ENCODE measurements around the gene SRGAP1. TPM values are rescaled to one million over a fixed set of nuclear protein-coding genes. Genes with fewer than 3 reads are reported as not detected.
A peak's percentile ranks its signal among the peaks of the same experiment; 100 is the strongest.

Gene SRGAP1
- total and polyA plus RNA-seq, 9 of the 15 experiments (the other 6 are each of a cell fraction or from before 2014, with no cell fraction given) = 0.01 to 0.13 (median 0.04) TPM; not detected in 3

GRCh38 chr12:63826006-63826585 is 18.4 kb upstream of the SRGAP1 start (continued):
- TF ChIP-seq REST (IDR thresholded peaks at IDR 0.05; ENCODE audit: borderline replicate concordance) (peak; percentile 41; the same call in 1 of the 2 replicates), REST (CRISPR knock-in tag; IDR thresholded peaks at IDR 0.05; ENCODE audit: low read depth) (no peak), DPF2 (IDR thresholded peaks at IDR 0.05) (no peak), IRF9 (tag; IDR thresholded peaks at IDR 0.05) (no peak), MLX (CRISPR knock-in tag; conservative IDR thresholded peaks at IDR 0.05) (no peak), RFX5 (IDR thresholded peaks at IDR 0.05; ENCODE audit: low read depth, low read length) (no peak), ATF1 (CRISPR knock-in tag; IDR thresholded peaks at IDR 0.05) (no peak), ATF1 (tag; IDR thresholded peaks at IDR 0.05) (no peak), CBX1 (IDR thresholded peaks at IDR 0.05; ENCODE audit: low read depth) (no peak), POLR2A (conservative IDR thresholded peaks at IDR 0.05) (no peak), HLTF (IDR thresholded peaks at IDR 0.05) (no peak), ARID1B (IDR thresholded peaks at IDR 0.05) (no peak), ETV1 (tag; conservative IDR thresholded peaks at IDR 0.05; ENCODE audit: low read depth) (no peak), HDAC8 (tag; IDR thresholded peaks at IDR 0.05) (no peak)
- TF ChIP-seq, protein P1, sequence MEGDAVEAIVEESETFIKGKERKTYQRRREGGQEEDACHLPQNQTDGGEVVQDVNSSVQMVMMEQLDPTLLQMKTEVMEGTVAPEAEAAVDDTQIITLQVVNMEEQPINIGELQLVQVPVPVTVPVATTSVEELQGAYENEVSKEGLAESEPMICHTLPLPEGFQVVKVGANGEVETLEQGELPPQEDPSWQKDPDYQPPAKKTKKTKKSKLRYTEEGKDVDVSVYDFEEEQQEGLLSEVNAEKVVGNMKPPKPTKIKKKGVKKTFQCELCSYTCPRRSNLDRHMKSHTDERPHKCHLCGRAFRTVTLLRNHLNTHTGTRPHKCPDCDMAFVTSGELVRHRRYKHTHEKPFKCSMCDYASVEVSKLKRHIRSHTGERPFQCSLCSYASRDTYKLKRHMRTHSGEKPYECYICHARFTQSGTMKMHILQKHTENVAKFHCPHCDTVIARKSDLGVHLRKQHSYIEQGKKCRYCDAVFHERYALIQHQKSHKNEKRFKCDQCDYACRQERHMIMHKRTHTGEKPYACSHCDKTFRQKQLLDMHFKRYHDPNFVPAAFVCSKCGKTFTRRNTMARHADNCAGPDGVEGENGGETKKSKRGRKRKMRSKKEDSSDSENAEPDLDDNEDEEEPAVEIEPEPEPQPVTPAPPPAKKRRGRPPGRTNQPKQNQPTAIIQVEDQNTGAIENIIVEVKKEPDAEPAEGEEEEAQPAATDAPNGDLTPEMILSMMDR (IDR thresholded peaks at IDR 0.05 in 2 of 3, conservative IDR thresholded peaks at IDR 0.05 in 1 of 3; ENCODE audit: insufficient read depth in 2 of 3, low read depth in 1 of 3, low read length in 3 of 3) = peak; percentile 49 to 74 (median 65); a peak in 5 of 6 replicates
- TF ChIP-seq, protein P2, sequence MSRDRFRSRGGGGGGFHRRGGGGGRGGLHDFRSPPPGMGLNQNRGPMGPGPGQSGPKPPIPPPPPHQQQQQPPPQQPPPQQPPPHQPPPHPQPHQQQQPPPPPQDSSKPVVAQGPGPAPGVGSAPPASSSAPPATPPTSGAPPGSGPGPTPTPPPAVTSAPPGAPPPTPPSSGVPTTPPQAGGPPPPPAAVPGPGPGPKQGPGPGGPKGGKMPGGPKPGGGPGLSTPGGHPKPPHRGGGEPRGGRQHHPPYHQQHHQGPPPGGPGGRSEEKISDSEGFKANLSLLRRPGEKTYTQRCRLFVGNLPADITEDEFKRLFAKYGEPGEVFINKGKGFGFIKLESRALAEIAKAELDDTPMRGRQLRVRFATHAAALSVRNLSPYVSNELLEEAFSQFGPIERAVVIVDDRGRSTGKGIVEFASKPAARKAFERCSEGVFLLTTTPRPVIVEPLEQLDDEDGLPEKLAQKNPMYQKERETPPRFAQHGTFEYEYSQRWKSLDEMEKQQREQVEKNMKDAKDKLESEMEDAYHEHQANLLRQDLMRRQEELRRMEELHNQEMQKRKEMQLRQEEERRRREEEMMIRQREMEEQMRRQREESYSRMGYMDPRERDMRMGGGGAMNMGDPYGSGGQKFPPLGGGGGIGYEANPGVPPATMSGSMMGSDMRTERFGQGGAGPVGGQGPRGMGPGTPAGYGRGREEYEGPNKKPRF (IDR thresholded peaks at IDR 0.05; ENCODE audit: low read depth, low read length) = no peak

All from K562 (cell line).